Measurements from ENCODE around the gene TUNAR.

DNA sequence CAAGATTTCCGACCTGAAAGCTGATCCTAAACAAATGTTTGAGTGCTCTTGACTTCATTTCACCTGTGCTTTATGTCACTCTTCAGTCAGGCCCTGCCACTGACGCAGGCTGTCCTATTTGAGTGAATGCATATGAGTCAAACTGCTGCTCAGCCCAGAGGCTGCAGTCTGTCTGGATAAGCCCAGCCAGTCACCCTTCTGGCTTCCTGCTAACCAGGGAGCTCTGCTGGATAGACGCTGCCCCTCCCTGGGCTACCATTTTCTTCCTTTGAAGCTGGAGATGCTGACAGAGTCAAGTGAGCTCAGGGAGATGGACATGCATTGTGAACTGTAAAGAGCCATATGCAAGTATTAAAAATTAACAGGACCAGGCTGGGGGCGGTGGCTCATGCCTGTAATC lies 5.1 kb upstream of the TUNAR start:
- TF ChIP-seq EZH2phosphoT487 (IDR thresholded peaks at IDR 0.05; ENCODE audit: borderline replicate concordance, low read length) (no peak), CTCF (conservative IDR thresholded peaks at IDR 0.05; ENCODE audit: low read depth, low read length) (no peak)

Measured in PC-3 (cell line).